Mesenchymal stem cell (in vitro differentiated cells and primary cell): Measurements from ENCODE around the gene MRPL4.

ENCODE experiments used
- DNase-seq: peaks from one replicate; pipeline ENCODE4 v3.0.0-alpha.2; 2013
- H2AFZ ChIP-seq: one replicate; pipeline ENCODE4 v1.6.1; 2013; ENCODE audit warnings: low read depth, mild to moderate bottlenecking, control low read depth, inconsistent platforms, low read length, moderate library complexity
- H2AK5ac ChIP-seq: 2 replicates; pipeline ENCODE4 v1.6.1; 2013; ENCODE audit warnings: low read length, moderate library complexity, mild to moderate bottlenecking, inconsistent platforms; ENCODE audit not compliant: severe bottlenecking
- H2BK120ac ChIP-seq: one replicate; pipeline ENCODE4 v1.6.1; 2013; ENCODE audit warnings: low read depth, mild to moderate bottlenecking, inconsistent platforms, low read length, moderate library complexity
- H2BK12ac ChIP-seq, 2 experiments: one replicate each; pipeline ENCODE4 v1.6.1; 2013; ENCODE audit warnings: inconsistent platforms in 2 of 2, low read length in 2 of 2, mild to moderate bottlenecking in 2 of 2, moderate library complexity in 2 of 2, control low read depth in 1 of 2
- H2BK15ac ChIP-seq: one replicate; pipeline ENCODE4 v1.6.1; 2013; ENCODE audit warnings: mild to moderate bottlenecking, low read depth, inconsistent platforms; ENCODE audit not compliant: poor library complexity, severe bottlenecking
- H2BK5ac ChIP-seq: 2 replicates; pipeline ENCODE4 v1.6.1; 2013; ENCODE audit warnings: low read depth, mild to moderate bottlenecking, low read length, control low read depth, inconsistent platforms; ENCODE audit not compliant: poor library complexity, severe bottlenecking
- H3K14ac ChIP-seq, 2 experiments: one replicate each; pipeline ENCODE4 v1.6.1; 2013; ENCODE audit warnings: inconsistent platforms in 2 of 2, low read length in 2 of 2, control low read depth in 1 of 2, mild to moderate bottlenecking in 1 of 2, moderate library complexity in 1 of 2
- H3K18ac ChIP-seq, 2 experiments: one replicate each; pipeline ENCODE4 v1.6.1; 2013; ENCODE audit warnings: inconsistent platforms in 2 of 2, low read length in 2 of 2, control low read depth in 1 of 2, low read depth in 1 of 2, mild to moderate bottlenecking in 1 of 2
- H3K23ac ChIP-seq, 2 experiments: one replicate each; pipeline ENCODE4 v1.6.1; 2013; ENCODE audit warnings: inconsistent platforms in 2 of 2, low read length in 2 of 2, mild to moderate bottlenecking in 2 of 2, moderate library complexity in 2 of 2, control low read depth in 1 of 2
- H3K27ac ChIP-seq: 2 replicates; pipeline ENCODE4 v1.5.1; 2013; ENCODE audit warnings: mild to moderate bottlenecking, moderate library complexity, low read length, control low read depth, inconsistent platforms; ENCODE audit not compliant: poor library complexity, severe bottlenecking
- H3K27me3 ChIP-seq, 2 experiments: 2 replicates each; pipeline versions ENCODE4 v1.6.1 to v1.7.0; 2013; ENCODE audit warnings: low read length in 2 of 2, mild to moderate bottlenecking in 2 of 2, moderate library complexity in 2 of 2, control low read depth in 1 of 2, inconsistent platforms in 1 of 2; ENCODE audit not compliant: control insufficient read depth in 1 of 2, insufficient read depth in 1 of 2
- H3K36me3 ChIP-seq, 2 experiments: 2 replicates each; pipeline versions ENCODE4 v1.6.1 to v1.7.0; 2013; ENCODE audit warnings: low read length in 2 of 2, control low read depth in 1 of 2, inconsistent platforms in 1 of 2, low read depth in 1 of 2, mild to moderate bottlenecking in 1 of 2; ENCODE audit not compliant: insufficient read depth in 2 of 2, control insufficient read depth in 1 of 2
- H3K4ac ChIP-seq, 2 experiments: one replicate each; pipeline ENCODE4 v1.6.1; 2013; ENCODE audit warnings: inconsistent platforms in 2 of 2, low read length in 2 of 2, mild to moderate bottlenecking in 2 of 2, moderate library complexity in 2 of 2, control low read depth in 1 of 2, low read depth in 1 of 2
- H3K4me1 ChIP-seq: 2 replicates; pipeline ENCODE4 v1.6.1; 2013; ENCODE audit warnings: low read depth, low read length, control low read depth; ENCODE audit not compliant: control insufficient read depth, insufficient read depth
- H3K4me2 ChIP-seq: 2 replicates; pipeline ENCODE4 v1.6.1; 2013; ENCODE audit warnings: low read length, mild to moderate bottlenecking, inconsistent platforms; ENCODE audit not compliant: poor library complexity, severe bottlenecking
- H3K4me3 ChIP-seq, 2 experiments: 2 replicates each; pipeline versions ENCODE4 v1.5.1 to v1.7.0; 2013; ENCODE audit warnings: low read length in 2 of 2, mild to moderate bottlenecking in 2 of 2, control low read depth in 1 of 2, low read depth in 1 of 2; ENCODE audit not compliant: insufficient read depth in 1 of 2
- H3K79me1 ChIP-seq: replicated peaks from 2 replicates; pipeline ENCODE4 v1.6.1; 2013; ENCODE audit warnings: mild to moderate bottlenecking, control low read depth, low read length, inconsistent platforms; ENCODE audit not compliant: poor library complexity, severe bottlenecking
- H3K9ac ChIP-seq: 2 replicates; pipeline ENCODE4 v1.7.0; 2013; ENCODE audit warnings: mild to moderate bottlenecking, low read length, moderate library complexity
- H3K9me3 ChIP-seq: 2 replicates; pipeline ENCODE4 v1.7.0; 2013; ENCODE audit warnings: mild to moderate bottlenecking, low read length; ENCODE audit not compliant: control insufficient read depth
- H4K8ac ChIP-seq: one replicate; pipeline ENCODE4 v1.6.1; 2013; ENCODE audit warnings: inconsistent platforms, mild to moderate bottlenecking, low read length, moderate library complexity
- H4K91ac ChIP-seq: one replicate; pipeline ENCODE4 v1.6.1; 2013; ENCODE audit warnings: mild to moderate bottlenecking, low read length, inconsistent platforms
- WGBS: methylation state at CpG from one replicate; pipeline ENCODE4 v1.1.7; 2013; ENCODE audit warnings: mixed read lengths; 5-methylcytosine and 5-hydroxymethylcytosine counted together

MRPL4 gene

GRCh38 chr19:10270180-10270615 lies 18.2 kb downstream of the MRPL4 start:
- peak overlapping the region; percentile 84 for H3K9ac ChIP-seq
- peak; percentile 46 for DNase-seq
- H2BK15ac ChIP-seq, result peak overlapping the region; percentile 44
- H3K27me3 ChIP-seq, result no peaks in the 10 kb centered on the region
- H3K23ac ChIP-seq, result no peak overlapping the region
- peaks cover 8 to 9% of the 10 kb centered on the region in 2 experiments for H3K36me3 ChIP-seq
- H3K4me1 ChIP-seq, result peaks cover 23% of the 10 kb centered on the region
- H3K18ac ChIP-seq, result peak overlapping the region; percentile 60 to 94
- WGBS, result 19% methylated on average over 30 of the region's 37 CpGs
- H3K4me2 ChIP-seq, result no peak overlapping the region
- H4K8ac ChIP-seq, result peak overlapping the region; percentile 96
- H4K91ac ChIP-seq, result peak overlapping the region; percentile 70
- H2BK12ac ChIP-seq, result peak overlapping the region; percentile 51 to 96
- H3K4ac ChIP-seq, result peak overlapping the region; percentile 74 to 84
- H3K79me1 ChIP-seq, result no peaks in the 10 kb centered on the region
- no peak overlapping the region for H3K27ac ChIP-seq
- H3K4me3 ChIP-seq, result peak overlapping the region in 1 of 2 experiments; percentile 79
- peak overlapping the region; percentile 20 for H2AFZ ChIP-seq
- H3K14ac ChIP-seq, result no peak overlapping the region
- H2BK5ac ChIP-seq, result no peak overlapping the region
- no peaks in the 10 kb centered on the region for H3K9me3 ChIP-seq
- peak overlapping the region; percentile 17 for H2AK5ac ChIP-seq
- peak overlapping the region; percentile 44 for H2BK120ac ChIP-seq

- H3K23ac ChIP-seq, result peak within 1 kb of the TSS in 1 of 2 experiments; percentile 59
- peaks cover 9 to 11% of the 10 kb centered on the region in 2 experiments for H3K36me3 ChIP-seq
- H3K79me1 ChIP-seq, result no peaks in the 10 kb centered on the region
- H3K9me3 ChIP-seq, result no peaks in the 10 kb centered on the region
- peak; percentile 94 for DNase-seq
- peaks cover 23% of the 10 kb centered on the region for H3K4me1 ChIP-seq
- no peaks in the 10 kb centered on the region for H3K27me3 ChIP-seq
- peak within 1 kb of the TSS; percentile 70 for H4K91ac ChIP-seq
- peak within 1 kb of the TSS; percentile 71 to 94 for H3K18ac ChIP-seq
- peak within 1 kb of the TSS; percentile 75 for H2BK15ac ChIP-seq
- H3K4me3 ChIP-seq, result peak within 1 kb of the TSS; percentile 43 to 79
- H3K4me2 ChIP-seq, result peak within 1 kb of the TSS; percentile 79
- H2AK5ac ChIP-seq, result peak within 1 kb of the TSS; percentile 49
- H3K14ac ChIP-seq, result peak within 1 kb of the TSS in 1 of 2 experiments; percentile 80
- H2BK5ac ChIP-seq, result peak within 1 kb of the TSS; percentile 35
- peak within 1 kb of the TSS; percentile 96 for H4K8ac ChIP-seq
- H2BK120ac ChIP-seq, result peak within 1 kb of the TSS; percentile 91
- H2BK12ac ChIP-seq, result peak within 1 kb of the TSS; percentile 51 to 96
- H3K4ac ChIP-seq, result peak within 1 kb of the TSS; percentile 84 to 89
- 8% methylated on average over 51 of the region's 51 CpGs for WGBS
- H3K27ac ChIP-seq, result no peak within 1 kb of the TSS
- H3K9ac ChIP-seq, result peak within 1 kb of the TSS; percentile 84
- H2AFZ ChIP-seq, result peak within 1 kb of the TSS; percentile 83
Measured at GRCh38 chr19:10270616-10271394, 18.8 kb downstream of the MRPL4 start, which contains the start of gene ICAM1. Gene ICAM1, plus strand, starts transcription at chr19:10271120. Its CDS starts 40 bp downstream, at chr19:10271160.

- no peaks in the 10 kb centered on the region for H3K79me1 ChIP-seq
- DNase-seq, result peak; percentile 85
- peak overlapping the region; percentile 84 for H3K9ac ChIP-seq
- H3K14ac ChIP-seq, result peak overlapping the region in 1 of 2 experiments; percentile 80
- H3K4me3 ChIP-seq, result peak overlapping the region; percentile 26 to 79
- H2BK12ac ChIP-seq, result peak overlapping the region in 1 of 2 experiments; percentile 96
- H3K9me3 ChIP-seq, result no peaks in the 10 kb centered on the region
- peak overlapping the region in 1 of 2 experiments; percentile 89 for H3K4ac ChIP-seq
- H3K18ac ChIP-seq, result peak overlapping the region; percentile 50 to 85
- H3K27me3 ChIP-seq, result no peaks in the 10 kb centered on the region
- no peak overlapping the region for H2AFZ ChIP-seq
- H4K91ac ChIP-seq, result peak overlapping the region; percentile 43
- peak overlapping the region; percentile 49 for H2AK5ac ChIP-seq
- no peak overlapping the region for H3K23ac ChIP-seq
- no peak overlapping the region for H2BK120ac ChIP-seq
- H2BK5ac ChIP-seq, result peak overlapping the region; percentile 35
- WGBS, result 62% methylated on average over 12 of the region's 12 CpGs
- H4K8ac ChIP-seq, result peak overlapping the region; percentile 96
- peaks cover 23% of the 10 kb centered on the region for H3K4me1 ChIP-seq
- peaks cover 9 to 11% of the 10 kb centered on the region in 2 experiments for H3K36me3 ChIP-seq
- peak overlapping the region; percentile 75 for H2BK15ac ChIP-seq
- peak overlapping the region; percentile 79 for H3K4me2 ChIP-seq
- no peak overlapping the region for H3K27ac ChIP-seq
Measured at GRCh38 chr19:10271543-10272086, 19.6 kb downstream of the MRPL4 start.

GRCh38 chr19:10274589-10274988 lies 22.6 kb downstream of the MRPL4 start:
- H2BK120ac ChIP-seq, result no peak overlapping the region
- 97% methylated on average over 10 of the region's 10 CpGs for WGBS
- H2BK12ac ChIP-seq, result no peak overlapping the region
- H3K9ac ChIP-seq, result no peak overlapping the region
- H3K4me1 ChIP-seq, result peaks cover 23% of the 10 kb centered on the region
- no peak overlapping the region for H2AFZ ChIP-seq
- H3K9me3 ChIP-seq, result no peaks in the 10 kb centered on the region
- H3K4ac ChIP-seq, result no peak overlapping the region
- H3K23ac ChIP-seq, result no peak overlapping the region
- no peak overlapping the region for H2BK15ac ChIP-seq
- DNase-seq, result peak; percentile 17
- H3K14ac ChIP-seq, result no peak overlapping the region
- H2BK5ac ChIP-seq, result no peak overlapping the region
- H3K27me3 ChIP-seq, result no peaks in the 10 kb centered on the region
- no peak overlapping the region for H3K4me2 ChIP-seq
- H2AK5ac ChIP-seq, result no peak overlapping the region
- H3K36me3 ChIP-seq, result peaks cover 14 to 25% of the 10 kb centered on the region in 2 experiments
- no peak overlapping the region for H3K27ac ChIP-seq
- H3K18ac ChIP-seq, result no peak overlapping the region
- no peaks in the 10 kb centered on the region for H3K79me1 ChIP-seq
- H4K8ac ChIP-seq, result no peak overlapping the region
- H3K4me3 ChIP-seq, result no peak overlapping the region
- H4K91ac ChIP-seq, result no peak overlapping the region
